K562 (cell line): ENCODE results near the gene SPEG. TPM values are rescaled to one million over a fixed set of nuclear protein-coding genes. Genes with fewer than 3 reads are reported as not detected.

Experiments
- AFF1 ChIP-seq, 2 experiments: fragments of 450-650 bp; IDR thresholded peaks; 2 replicates each; pipeline ENCODE4 v1.6.1; 2018; ENCODE audit warnings: mild to moderate bottlenecking in 2 of 2, low read depth in 1 of 2; ENCODE audit not compliant: partially characterized antibody in 2 of 2
- AFF4 ChIP-seq: sonication (generic); formaldehyde crosslinking; IDR thresholded peaks from 2 replicates; pipeline ENCODE4 v1.8.0; 2023; ENCODE audit warnings: mild to moderate bottlenecking, missing genetic modification reagents
- BHLHE40 ChIP-seq: IDR thresholded peaks from 2 replicates; pipeline ENCODE4 v1.6.1; 2011; ENCODE audit warnings: low read length, improper control_type of control experiment
- CBFA2T3 ChIP-seq: fragments of 450-650 bp; IDR thresholded peaks from 2 replicates; pipeline ENCODE4 v1.6.1; 2017
- CXXC5 ChIP-seq: fragments of 250-450 bp; sonication (Bioruptor Pico); IDR thresholded peaks from 2 replicates; pipeline ENCODE4 v1.8.0; 2022; ENCODE audit warnings: inconsistent platforms, mild to moderate bottlenecking, moderate library complexity
- ILK ChIP-seq: fragments of 450-650 bp; IDR thresholded peaks from 2 replicates; pipeline ENCODE4 v1.6.1; 2016; ENCODE audit warnings: missing genetic modification characterization, low read depth, mild to moderate bottlenecking, missing compliant biosample characterization, moderate library complexity, borderline replicate concordance
- MBD2 ChIP-seq: sonication (generic); IDR thresholded peaks from 2 replicates; pipeline ENCODE4 v1.6.1; 2016; ENCODE audit warnings: low read depth, borderline replicate concordance
- POLR2A ChIP-seq: fragments of 450-650 bp; conservative IDR thresholded peaks from 2 replicates; pipeline ENCODE4 v1.6.1; 2016
- PRDM10 ChIP-seq: fragments of 450-650 bp; IDR thresholded peaks from 2 replicates; pipeline ENCODE4 v1.6.1; 2018; ENCODE audit not compliant: partially characterized antibody
- PTTG1 ChIP-seq: fragments of 450-650 bp; IDR thresholded peaks from 2 replicates; pipeline ENCODE4 v1.6.1; 2016; ENCODE audit warnings: low read depth, mild to moderate bottlenecking, missing genetic modification characterization, missing compliant biosample characterization
- RBM17 ChIP-seq: fragments of 200-400 bp; formaldehyde crosslinking; IDR thresholded peaks from 2 replicates; pipeline ENCODE4 v1.6.1; 2017; ENCODE audit warnings: low read depth, mild to moderate bottlenecking, low read length, borderline replicate concordance
- RFX7 ChIP-seq: fragments of 250-450 bp; sonication (Bioruptor Pico); IDR thresholded peaks from 2 replicates; pipeline ENCODE4 v1.5.1; 2021; ENCODE audit warnings: mild to moderate bottlenecking
- SAFB ChIP-seq: fragments of 200-400 bp; formaldehyde crosslinking; IDR thresholded peaks from 2 replicates; pipeline ENCODE4 v1.6.1; 2017; ENCODE audit warnings: low read depth, low read length, borderline replicate concordance
- SMC3 ChIP-seq: conservative IDR thresholded peaks from 2 replicates; pipeline ENCODE4 v1.6.1; 2011; ENCODE audit warnings: low read depth, low read length, improper control_type of control experiment; ENCODE audit not compliant: insufficient read depth
- TEAD4 ChIP-seq, 2 experiments: sonication (generic) in 1 of 2; formaldehyde crosslinking in 1 of 2; IDR thresholded peaks; 2 replicates each; pipeline versions ENCODE4 v1.6.1 to v1.8.0; 2012 to 2022; ENCODE audit warnings: borderline replicate concordance in 1 of 2, inconsistent platforms in 1 of 2, low read length in 1 of 2, mild to moderate bottlenecking in 1 of 2, missing genetic modification reagents in 1 of 2
- ZNF174 ChIP-seq: fragments of 250-450 bp; sonication (Bioruptor Pico); IDR thresholded peaks from 2 replicates; pipeline ENCODE4 v1.4.0; 2020; ENCODE audit warnings: mild to moderate bottlenecking
- polyA plus RNA-seq, 8 experiments: library from polyadenylated mRNA; depleted of rRNA in 4 of 8; stranded (reverse) in 5 of 8; unstranded in 3 of 8; fragments of >200 nt; fragmentation: Nextera tagmentation in 2 of 8; fragmentation: Illumina TruSeq in 1 of 8; extraction: Ambion mirVana in 2 of 8; extraction: Trizol in 1 of 8; gene quantifications; 2 replicates each; pipeline versions ENCODE4 v1.2.1 to v1.2.3, GENCODE V29; 2011 to 2014; ENCODE audit warnings: inconsistent platforms in 1 of 8, missing spikeins in 1 of 8
- total RNA-seq, 7 experiments: library from RNA; depleted of rRNA in 6 of 7; stranded (reverse); fragments of >200 nt in 6 of 7; fragmentation: Illumina TruSeq in 2 of 7; extraction: Trizol in 2 of 7; gene quantifications; 2 replicates each; pipeline versions ENCODE4 v1.2.1 to v1.2.3, GENCODE V29; 2011 to 2021; ENCODE audit warnings: low replicate concordance in 1 of 7

SPEG gene
- total and polyA plus RNA-seq, 9 of the 15 experiments (the other 6 are each of a cell fraction or from before 2014, with no cell fraction given): 0.49 to 8.7 (median 3.0) TPM

- TF ChIP-seq POLR2A (no peak), RBM17 (no peak), AFF4 (no peak; the same call in 1 of the 2 replicates), SMC3 (0 out of 2 replicates have a peak, but pooled peaks have one; percentile 10), PTTG1 (tag) (no peak), PRDM10 (peak; percentile 28), SAFB (peak; percentile 83), ZNF174 (no peak), TEAD4 (IDR thresholded peaks at IDR 0.05; ENCODE audit: low read length) (peak; percentile 94), TEAD4 (CRISPR knock-in tag; IDR thresholded peaks at IDR 0.05; ENCODE audit: borderline replicate concordance) (no peak), BHLHE40 (peak; percentile 95), MBD2 (0 out of 2 replicates have a peak, but pooled peaks have one; percentile 23), RFX7 (CRISPR knock-in tag) (no peak), ILK (no peak), CBFA2T3 (peak; percentile 97), AFF1 (IDR thresholded peaks at IDR 0.05; ENCODE audit: low read depth in 1 of 2, partially characterized antibody in 2 of 2) (peak in 1 of 2 experiments; percentile 19), CXXC5 (CRISPR knock-in tag) (peak; percentile 99)
Observed at GRCh38 chr2:219514196-219514761, 79.6 kb downstream of the SPEG start, which contains the start of gene ASIC4 (continued).
